LNCAP (cell line): Measurements from ENCODE around the gene UROC1.
A peak's percentile ranks its signal among the peaks of the same experiment; 100 is the strongest.

Experiments
- CTCF ChIP-seq: fragments of 450-650 bp; IDR thresholded peaks from 2 replicates; pipeline ENCODE4 v1.5.1; 2017; ENCODE audit warnings: mild to moderate bottlenecking

UROC1 gene

GRCh38 chr3:126480206-126480605 lies 37.4 kb downstream of the UROC1 start:
- TF ChIP-seq CTCF = no peak

- TF ChIP-seq CTCF = no peak
Observed at GRCh38 chr3:126479642-126480041, 37.9 kb downstream of the UROC1 start.

GRCh38 chr3:126478581-126479310 lies 38.8 kb downstream of the UROC1 start:
- TF ChIP-seq CTCF = no peak

GRCh38 chr3:126477061-126477380 lies 40.6 kb downstream of the UROC1 start:
- no peak for TF ChIP-seq CTCF

GRCh38 chr3:126476166-126477060 lies 41.2 kb downstream of the UROC1 start:
- TF ChIP-seq CTCF = no peak

- TF ChIP-seq CTCF = peak; percentile 62; the same call in 1 of the 2 replicates
Observed at GRCh38 chr3:126475413-126476114, 42.0 kb downstream of the UROC1 start, which contains the start of gene ZXDC. TSS of gene ZXDC (minus strand) at chr3:126475891. CDS start at chr3:126475865, 26 bp downstream.
